Activated T-helper 1 cell treated with anti-CD3 and anti-CD28 coated beads, Interleukin-12 subunit alpha, Interleukin-12 subunit beta, Interleukin-2, Interleukin-4 antibody, amounts not matched to agents 30 ng/mL and 10 ng/mL and 1 ng/mL, durations not matched to agents 14 hours and 24 hours and 36 hours (primary cell): ENCODE results near the gene PVALB. TPM values are rescaled to one million over a fixed set of nuclear protein-coding genes. Genes with fewer than 3 reads are reported as not detected.

Source experiments
- DNase-seq: peaks from one replicate; pipeline ENCODE4 v3.0.0; 2021; ENCODE audit warnings: low spot score
- H3K27ac Mint-ChIP-seq: one replicate; pipeline ENCODE4 v1.8.0; 2021; ENCODE audit warnings: mild to moderate bottlenecking, mixed read lengths
- H3K27me3 Mint-ChIP-seq: one replicate; pipeline ENCODE4 v1.8.0; 2022; ENCODE audit warnings: mild to moderate bottlenecking, moderate library complexity, mixed read lengths; ENCODE audit not compliant: insufficient read depth
- H3K36me3 Mint-ChIP-seq: one replicate; pipeline ENCODE4 v1.8.0; 2021; ENCODE audit warnings: low read depth, mixed read lengths
- H3K4me1 Mint-ChIP-seq: one replicate; pipeline ENCODE4 v1.8.0; 2021; ENCODE audit warnings: low read depth, mixed read lengths
- H3K4me3 Mint-ChIP-seq: one replicate; pipeline ENCODE4 v1.8.0; 2021; ENCODE audit warnings: mild to moderate bottlenecking, moderate library complexity, mixed read lengths
- H3K9me3 Mint-ChIP-seq: one replicate; pipeline ENCODE4 v1.8.0; 2021; ENCODE audit warnings: mixed read lengths
- intact Hi-C: fragments of 100-400 bp; cut with micrococcal nuclease; formaldehyde crosslinking; loops from one replicate; pipeline ENCODE4 v1.15.1; 2024
- total RNA-seq: library from RNA; stranded (reverse); gene quantifications from 2 replicates; pipeline ENCODE4 v1.2.3, GENCODE V29; 2022

PVALB gene
- total RNA-seq, 1 donor from 2014 or later: not detected

GRCh38 chr22:36764641-36765040, 52.2 kb downstream of the PVALB start:
- no peak for DNase-seq
- intact Hi-C loops: no loop called here
- no peaks in the 10 kb centered on the region for H3K4me1 Mint-ChIP-seq
- no peak overlapping the region for H3K4me3 Mint-ChIP-seq
- no peak overlapping the region for H3K27ac Mint-ChIP-seq
- no peaks in the 10 kb centered on the region for H3K9me3 Mint-ChIP-seq
- H3K27me3 Mint-ChIP-seq: no peaks in the 10 kb centered on the region
- H3K36me3 Mint-ChIP-seq: peaks cover 4% of the 10 kb centered on the region

- H3K4me3 Mint-ChIP-seq: no peak overlapping the region
- DNase-seq: no peak
- H3K9me3 Mint-ChIP-seq: no peaks in the 10 kb centered on the region
- no peaks in the 10 kb centered on the region for H3K27me3 Mint-ChIP-seq
- no peaks in the 10 kb centered on the region for H3K4me1 Mint-ChIP-seq
- intact Hi-C loops: no loop called here
- H3K36me3 Mint-ChIP-seq: peaks cover 4% of the 10 kb centered on the region
- H3K27ac Mint-ChIP-seq: no peak overlapping the region
Measured at GRCh38 chr22:36764060-36764459, 52.8 kb downstream of the PVALB start.

- no peak overlapping the region for H3K4me3 Mint-ChIP-seq
Measured at GRCh38 chr22:36763576-36763975, 53.3 kb downstream of the PVALB start.

GRCh38 chr22:36762687-36763260, 54.1 kb downstream of the PVALB start:
- H3K4me1 Mint-ChIP-seq: no peaks in the 10 kb centered on the region

More at GRCh38 chr22:36763576-36763975, 53.3 kb downstream of the PVALB start:
- Mint-ChIP-seq H3K36me3 (peaks cover 4% of the 10 kb centered on the region), H3K27me3 (no peaks in the 10 kb centered on the region), H3K4me1 (no peaks in the 10 kb centered on the region), H3K27ac (no peak overlapping the region), H3K9me3 (no peaks in the 10 kb centered on the region)
- no peak for DNase-seq
- intact Hi-C loops: no loop called here

GRCh38 chr22:36761553-36762240, 55.1 kb downstream of the PVALB start:
- H3K4me1 Mint-ChIP-seq: no peaks in the 10 kb centered on the region
- DNase-seq: no peak
- no peak overlapping the region for H3K4me3 Mint-ChIP-seq
- intact Hi-C loops: no loop called here
- H3K27me3 Mint-ChIP-seq: no peaks in the 10 kb centered on the region
- peaks cover 4% of the 10 kb centered on the region for H3K36me3 Mint-ChIP-seq
- no peaks in the 10 kb centered on the region for H3K9me3 Mint-ChIP-seq
- no peak overlapping the region for H3K27ac Mint-ChIP-seq

More at GRCh38 chr22:36762687-36763260, 54.1 kb downstream of the PVALB start:
- Mint-ChIP-seq H3K27ac (no peak overlapping the region), H3K36me3 (peaks cover 4% of the 10 kb centered on the region), H3K4me3 (no peak overlapping the region), H3K9me3 (no peaks in the 10 kb centered on the region), H3K27me3 (no peaks in the 10 kb centered on the region)
- no peak for DNase-seq
- intact Hi-C loops: no loop called here

GRCh38 chr22:36760786-36761185, 56.0 kb downstream of the PVALB start:
- Mint-ChIP-seq H3K9me3 (no peaks in the 10 kb centered on the region), H3K27me3 (no peaks in the 10 kb centered on the region), H3K4me3 (no peak overlapping the region), H3K27ac (no peak overlapping the region), H3K4me1 (no peaks in the 10 kb centered on the region), H3K36me3 (peaks cover 4% of the 10 kb centered on the region)
- intact Hi-C loops: no loop called here
- no peak for DNase-seq

- H3K36me3 Mint-ChIP-seq: peaks cover 4% of the 10 kb centered on the region
- H3K4me3 Mint-ChIP-seq: no peak overlapping the region
- H3K27me3 Mint-ChIP-seq: peaks cover 3% of the 10 kb centered on the region
- intact Hi-C loops: no loop called here
- no peaks in the 10 kb centered on the region for H3K4me1 Mint-ChIP-seq
- H3K27ac Mint-ChIP-seq: no peak overlapping the region
- DNase-seq: no peak
- no peaks in the 10 kb centered on the region for H3K9me3 Mint-ChIP-seq
Measured at GRCh38 chr22:36759481-36760159, 57.2 kb downstream of the PVALB start.

GRCh38 chr22:36758792-36759271, 58.0 kb downstream of the PVALB start:
- H3K27me3 Mint-ChIP-seq: peaks cover 4% of the 10 kb centered on the region
- no peak for DNase-seq
- H3K27ac Mint-ChIP-seq: no peak overlapping the region
- no peaks in the 10 kb centered on the region for H3K4me1 Mint-ChIP-seq
- peaks cover 4% of the 10 kb centered on the region for H3K36me3 Mint-ChIP-seq
- no peaks in the 10 kb centered on the region for H3K9me3 Mint-ChIP-seq
- intact Hi-C loops: loop anchor here (1.0 kb wide), 1 partner anchor 285 kb away; no protein-coding TSS in a partner anchor
- H3K4me3 Mint-ChIP-seq: no peak overlapping the region

GRCh38 chr22:36757668-36758211, 59.1 kb downstream of the PVALB start:
- Mint-ChIP-seq H3K27me3 (peaks cover 8% of the 10 kb centered on the region), H3K27ac (no peak overlapping the region), H3K4me3 (no peak overlapping the region), H3K9me3 (no peaks in the 10 kb centered on the region), H3K36me3 (peaks cover 2% of the 10 kb centered on the region), H3K4me1 (no peaks in the 10 kb centered on the region)
- DNase-seq: peak; percentile 63
- intact Hi-C loops: loop anchor here (1.0 kb wide), 4 partner anchors 17 to 287 kb away; no protein-coding TSS in a partner anchor

GRCh38 chr22:36756746-36757655, 59.8 kb downstream of the PVALB start:
- Mint-ChIP-seq H3K27me3 (peaks cover 8% of the 10 kb centered on the region), H3K4me3 (no peak overlapping the region), H3K4me1 (no peaks in the 10 kb centered on the region), H3K36me3 (no peaks in the 10 kb centered on the region), H3K9me3 (no peaks in the 10 kb centered on the region), H3K27ac (no peak overlapping the region)
- no peak for DNase-seq
- intact Hi-C loops: loop anchor here (1.0 kb wide), 3 partner anchors 17 to 221 kb away; no protein-coding TSS in a partner anchor

- no peaks in the 10 kb centered on the region for H3K9me3 Mint-ChIP-seq
- peaks cover 8% of the 10 kb centered on the region for H3K27me3 Mint-ChIP-seq
- DNase-seq: no peak
- H3K36me3 Mint-ChIP-seq: no peaks in the 10 kb centered on the region
- H3K4me3 Mint-ChIP-seq: no peak overlapping the region
- H3K27ac Mint-ChIP-seq: no peak overlapping the region
- H3K4me1 Mint-ChIP-seq: no peaks in the 10 kb centered on the region
- intact Hi-C loops: no loop called here
Measured at GRCh38 chr22:36756031-36756430, 60.8 kb downstream of the PVALB start.

- H3K4me3 Mint-ChIP-seq: no peak overlapping the region
- H3K27me3 Mint-ChIP-seq: peaks cover 8% of the 10 kb centered on the region
- no peak overlapping the region for H3K27ac Mint-ChIP-seq
- no peaks in the 10 kb centered on the region for H3K9me3 Mint-ChIP-seq
- H3K4me1 Mint-ChIP-seq: no peaks in the 10 kb centered on the region
- intact Hi-C loops: no loop called here
- H3K36me3 Mint-ChIP-seq: no peaks in the 10 kb centered on the region
- no peak for DNase-seq
Measured at GRCh38 chr22:36755316-36755715, 61.5 kb downstream of the PVALB start.
